HS-5 (cell line): ENCODE data around the gene ADARB1.

Experiments used
- DNase-seq: peaks from one replicate; pipeline ENCODE4 v3.0.0-alpha.2; 2012; ENCODE audit warnings: low read depth

The ADARB1 gene

GRCh38 chr21:45253633-45254459 lies 179.5 kb downstream of the ADARB1 start:
- DNase-seq: no peak

GRCh38 chr21:45254460-45254930 lies 180.1 kb downstream of the ADARB1 start:
- DNase-seq: no peak

- no peak for DNase-seq
Measured at GRCh38 chr21:45255381-45256020, 181.1 kb downstream of the ADARB1 start.

GRCh38 chr21:45256021-45256911 lies 181.9 kb downstream of the ADARB1 start:
- no peak for DNase-seq

GRCh38 chr21:45256912-45257672 lies 182.7 kb downstream of the ADARB1 start:
- no peak for DNase-seq

GRCh38 chr21:45257673-45258341 lies 183.4 kb downstream of the ADARB1 start:
- no peak for DNase-seq

- DNase-seq: no peak
Measured at GRCh38 chr21:45258466-45258865, 184.1 kb downstream of the ADARB1 start.

- no peak for DNase-seq
Measured at GRCh38 chr21:45259206-45259840, 184.9 kb downstream of the ADARB1 start.

- no peak for DNase-seq
Measured at GRCh38 chr21:45260191-45260825, 185.9 kb downstream of the ADARB1 start.

- no peak for DNase-seq
Measured at GRCh38 chr21:45261093-45261492, 186.7 kb downstream of the ADARB1 start.

- DNase-seq: no peak
Measured at GRCh38 chr21:45262041-45262581, 187.7 kb downstream of the ADARB1 start.

- DNase-seq: no peak
Measured at GRCh38 chr21:45262616-45263015, 188.2 kb downstream of the ADARB1 start.

- DNase-seq: no peak
Measured at GRCh38 chr21:45263534-45263933, 189.2 kb downstream of the ADARB1 start.

GRCh38 chr21:45264146-45264911 lies 189.9 kb downstream of the ADARB1 start:
- no peak for DNase-seq

- DNase-seq: no peak
Measured at GRCh38 chr21:45264912-45265515, 190.6 kb downstream of the ADARB1 start.

GRCh38 chr21:45265721-45266517 lies 191.5 kb downstream of the ADARB1 start:
- no peak for DNase-seq

- DNase-seq: no peak
Measured at GRCh38 chr21:45266518-45267389, 192.4 kb downstream of the ADARB1 start.
